Aorta (tissue), 5 donors: ENCODE results near the gene ITGBL1. TPM values are rescaled to one million over a fixed set of nuclear protein-coding genes. Genes with fewer than 3 reads are reported as not detected.

Source experiments
- ATAC-seq: fragments of 200-7000 bp; cut with Tn5 transposase; one replicate; pipeline ENCODE4 v1.9.1; 2022; ENCODE audit warnings: moderate library complexity; ENCODE audit not compliant: low FRiP score
- DNase-seq, 2 donors: peaks; one replicate each; pipeline ENCODE4 v3.0.0-alpha.2; 2020
- H3K27ac ChIP-seq, 2 donors: one replicate each; pipeline ENCODE4 v1.5.1; 2013; ENCODE audit warnings: low read length in 2 of 2, mild to moderate bottlenecking in 2 of 2, moderate library complexity in 2 of 2, control low read depth in 1 of 2, inconsistent platforms in 1 of 2, low read depth in 1 of 2
- H3K27me3 ChIP-seq, 2 donors: one replicate each; pipeline ENCODE4 v1.6.1; 2013; ENCODE audit warnings: control low read depth in 1 of 2, low read length in 1 of 2, mild to moderate bottlenecking in 1 of 2, moderate library complexity in 1 of 2; ENCODE audit not compliant: insufficient read depth in 2 of 2, control insufficient read depth in 1 of 2
- H3K36me3 ChIP-seq, 2 donors: one replicate each; pipeline ENCODE4 v1.6.1; 2013; ENCODE audit warnings: control low read depth in 1 of 2, low read length in 1 of 2, mild to moderate bottlenecking in 1 of 2; ENCODE audit not compliant: insufficient read depth in 2 of 2, control insufficient read depth in 1 of 2
- H3K4me1 ChIP-seq, 2 donors: one replicate each; pipeline ENCODE4 v1.6.1; 2013; ENCODE audit warnings: low read length in 2 of 2, control low read depth in 1 of 2, mild to moderate bottlenecking in 1 of 2, moderate library complexity in 1 of 2; ENCODE audit not compliant: insufficient read depth in 2 of 2, control insufficient read depth in 1 of 2
- H3K4me3 ChIP-seq, 2 donors: one replicate each; pipeline ENCODE4 v1.5.1; 2013; ENCODE audit warnings: low read length in 2 of 2, control low read depth in 1 of 2, mild to moderate bottlenecking in 1 of 2
- H3K9me3 ChIP-seq: one replicate; pipeline ENCODE4 v1.6.1; 2013; ENCODE audit warnings: mild to moderate bottlenecking, low read length; ENCODE audit not compliant: control insufficient read depth
- WGBS, 2 donors: extraction: QIAGEN DNeasy Blood & Tissue Kit; methylation state at CpG; one replicate each; pipeline ENCODE4 v1.1.7; 2013; 5-methylcytosine and 5-hydroxymethylcytosine counted together
- intact Hi-C, 2 donors: fragments of 100-400 bp; cut with DNase I; formaldehyde crosslinking; loops; one replicate each; pipeline versions ENCODE4 v1.14.2 to v1.15.0; 2022
- polyA plus RNA-seq, 2 donors: library from polyadenylated mRNA; stranded (reverse); fragments of 200-250 nt; gene quantifications; one replicate each; pipeline ENCODE4 v1.2.3, GENCODE V29; 2013
- total RNA-seq, 2 donors: library from RNA; stranded (reverse); fragmentation: NEBNext Ultra II Directional; extraction: Animal tissue kit (Norgen Biotek cat#: 25700); gene quantifications; one replicate each; pipeline ENCODE4 v1.2.1, GENCODE V29; 2021
- donor health status: healthy with polysubstance abuse.
- donor health status: Bipolar disorder and iron deficiency.
- donor health status: DM: no; HTN: no; CAD: no.
- donor health status: DM: no; HTN: no; CAD: no.
- donor health status: DM: yes; HTN: yes; CAD: no.

ITGBL1 gene
- total and polyA plus RNA-seq, 4 donors: 110 to 144 (median 121) TPM

DNA sequence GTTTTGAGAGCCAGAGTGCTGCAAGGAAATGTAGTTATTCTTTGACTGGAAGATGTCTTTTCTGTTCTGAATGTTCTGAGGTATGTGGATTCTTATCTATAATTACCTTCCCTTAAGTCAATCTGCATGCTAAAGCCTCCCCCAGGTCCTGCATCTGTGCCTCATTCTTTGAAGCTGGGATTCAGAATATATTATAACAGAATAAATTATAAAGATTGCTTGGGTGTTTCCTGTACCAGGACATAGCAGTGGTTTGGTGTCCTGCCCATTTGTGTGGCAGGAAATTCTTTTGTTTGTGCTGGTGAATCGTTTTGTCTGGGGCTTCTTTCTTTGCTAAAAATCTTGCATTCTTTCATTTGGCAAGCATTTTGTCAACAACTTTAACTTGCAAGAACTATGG, 60.2 kb downstream of the ITGBL1 start:
- H3K4me3 ChIP-seq: no peak overlapping the region
- H3K36me3 ChIP-seq: no peaks in the 10 kb centered on the region
- H3K27me3 ChIP-seq: no peaks in the 10 kb centered on the region
- ATAC-seq (no peak), DNase-seq (no peak)
- H3K27ac ChIP-seq: no peak overlapping the region
- H3K4me1 ChIP-seq: peaks cover 0 to 8% of the 10 kb centered on the region in 2 donors
- whole genome bisulfite sequencing, 2 donors: 18 to 23% methylated on average over 1 of the region's 1 CpG
- intact Hi-C loops: loop anchor here in 1 of 2 donors (5.0 kb wide), 1 partner anchor 245 kb away; no protein-coding TSS in a partner anchor
- H3K9me3 ChIP-seq: no peaks in the 10 kb centered on the region

DNA sequence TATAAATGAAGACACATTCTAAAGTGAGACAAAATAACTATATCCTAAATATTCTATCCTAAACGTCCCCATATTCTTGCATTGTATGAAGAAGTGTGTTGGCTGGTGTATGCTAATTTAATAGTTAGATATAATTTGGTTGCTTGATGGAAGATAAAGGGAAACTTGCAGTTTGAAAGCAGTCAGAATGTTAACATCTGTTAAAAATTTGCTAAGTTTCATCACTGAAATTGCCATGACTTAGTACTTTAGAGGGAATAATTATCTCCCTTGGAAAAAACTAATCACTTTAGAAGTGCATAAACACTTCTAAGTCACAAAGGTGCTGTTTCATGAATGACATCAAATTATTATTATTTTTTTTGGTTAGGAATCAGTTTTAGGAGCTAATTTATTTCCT, 61.6 kb downstream of the ITGBL1 start:
- Histone ChIP-seq H3K4me3 (no peak overlapping the region), H3K36me3 (no peaks in the 10 kb centered on the region), H3K4me1 (peaks cover 0 to 8% of the 10 kb centered on the region in 2 donors), H3K27ac (no peak overlapping the region), H3K9me3 (no peaks in the 10 kb centered on the region), H3K27me3 (no peaks in the 10 kb centered on the region)
- intact Hi-C loops: loop anchor here in 1 of 2 donors (5.0 kb wide), 1 partner anchor 243 kb away; no protein-coding TSS in a partner anchor
- DNase-seq (no peak), ATAC-seq (no peak)
- 71 to 75% methylated on average over 1 of the region's 1 CpG for WGBS, 2 donors

DNA sequence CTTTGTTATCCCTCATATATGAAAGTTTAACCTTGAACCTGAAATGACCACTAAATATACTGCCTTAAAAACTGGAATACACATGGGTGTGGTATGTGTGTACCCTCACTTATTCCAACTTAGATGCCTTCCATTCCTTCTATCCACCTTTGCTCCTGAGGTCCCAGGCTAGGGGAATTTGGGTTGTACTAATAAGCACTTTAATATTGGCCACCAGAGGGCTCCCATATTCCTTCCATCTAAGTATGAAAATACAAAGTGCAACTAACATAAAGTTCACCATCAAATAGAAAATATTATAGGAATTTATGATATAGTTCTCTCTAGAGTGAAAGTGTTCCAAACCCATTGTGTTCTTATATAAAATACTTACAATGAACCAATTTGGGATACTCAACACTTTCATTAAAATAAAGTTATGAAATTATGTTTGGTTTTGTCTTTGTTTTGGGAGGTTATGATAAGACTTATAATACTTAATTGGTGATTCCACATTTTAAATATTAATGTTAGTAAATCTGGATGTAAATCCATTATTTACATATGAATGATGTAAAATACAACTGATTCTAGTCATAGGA, 62.3 kb downstream of the ITGBL1 start:
- DNase-seq (no peak), ATAC-seq (no peak)
- Histone ChIP-seq H3K36me3 (no peaks in the 10 kb centered on the region), H3K9me3 (no peaks in the 10 kb centered on the region), H3K27ac (no peak overlapping the region), H3K4me1 (peaks cover 0 to 8% of the 10 kb centered on the region in 2 donors), H3K4me3 (no peak overlapping the region), H3K27me3 (no peaks in the 10 kb centered on the region)
- intact Hi-C loops: loop anchor here (5.0 kb wide), 1 partner anchor 243 kb away; no protein-coding TSS in a partner anchor

GRCh38 chr13:101515504-101515903, 63.0 kb downstream of the ITGBL1 start:
- 95 to 97% methylated on average over 3 of the region's 3 CpGs for WGBS, 2 donors
- DNase-seq: no peak

GRCh38 chr13:101516262-101516661, 63.8 kb downstream of the ITGBL1 start:
- no peak for ATAC-seq
- H3K4me3 ChIP-seq: no peak overlapping the region
- H3K9me3 ChIP-seq: no peaks in the 10 kb centered on the region
- no peak for DNase-seq
- intact Hi-C loops: loop anchor here in 1 of 2 donors (5.0 kb wide), 1 partner anchor 241 kb away; no protein-coding TSS in a partner anchor
- no peaks in the 10 kb centered on the region for H3K36me3 ChIP-seq
- H3K4me1 ChIP-seq: peaks cover 0 to 8% of the 10 kb centered on the region in 2 donors
- H3K27ac ChIP-seq: no peak overlapping the region
- no peaks in the 10 kb centered on the region for H3K27me3 ChIP-seq
- WGBS, 2 donors: 76 to 78% methylated on average over 2 of the region's 2 CpGs

More at GRCh38 chr13:101515504-101515903, 63.0 kb downstream of the ITGBL1 start:
- H3K27me3 ChIP-seq: no peaks in the 10 kb centered on the region
- no peak overlapping the region for H3K27ac ChIP-seq
- no peak for ATAC-seq
- no peaks in the 10 kb centered on the region for H3K36me3 ChIP-seq
- intact Hi-C loops: loop anchor here in 1 of 2 donors (5.0 kb wide), 1 partner anchor 242 kb away; no protein-coding TSS in a partner anchor
- H3K9me3 ChIP-seq: no peaks in the 10 kb centered on the region
- peaks cover 0 to 8% of the 10 kb centered on the region in 2 donors for H3K4me1 ChIP-seq
- H3K4me3 ChIP-seq: no peak overlapping the region

DNA sequence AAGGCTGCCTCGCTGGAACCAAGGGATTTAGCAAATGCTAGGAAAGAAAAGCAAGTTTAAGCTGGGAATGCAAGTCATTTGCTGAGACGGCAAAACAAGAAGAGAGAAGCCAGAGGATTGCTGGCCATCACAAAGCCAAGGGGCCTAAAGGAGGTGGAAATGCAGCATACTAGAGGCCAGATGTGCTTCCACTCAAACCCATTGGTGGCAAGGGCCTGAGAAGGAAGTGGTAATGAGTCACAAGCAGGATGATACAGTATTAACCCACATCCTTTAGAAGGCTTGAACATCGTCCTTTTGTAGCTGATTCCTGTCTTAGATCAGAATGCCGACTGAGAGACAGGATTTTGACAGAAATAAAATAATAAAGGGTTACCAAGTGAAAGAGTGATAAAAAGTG, 68.2 kb downstream of the ITGBL1 start:
- no peak overlapping the region for H3K27ac ChIP-seq
- H3K9me3 ChIP-seq: no peaks in the 10 kb centered on the region
- intact Hi-C loops: no loop called here
- H3K4me1 ChIP-seq: peaks cover 0 to 2% of the 10 kb centered on the region in 2 donors
- H3K36me3 ChIP-seq: no peaks in the 10 kb centered on the region
- 89 to 93% methylated on average over 4 of the region's 4 CpGs for WGBS, 2 donors
- DNase-seq (no peak), ATAC-seq (no peak)
- no peaks in the 10 kb centered on the region for H3K27me3 ChIP-seq
- H3K4me3 ChIP-seq: no peak overlapping the region

DNA sequence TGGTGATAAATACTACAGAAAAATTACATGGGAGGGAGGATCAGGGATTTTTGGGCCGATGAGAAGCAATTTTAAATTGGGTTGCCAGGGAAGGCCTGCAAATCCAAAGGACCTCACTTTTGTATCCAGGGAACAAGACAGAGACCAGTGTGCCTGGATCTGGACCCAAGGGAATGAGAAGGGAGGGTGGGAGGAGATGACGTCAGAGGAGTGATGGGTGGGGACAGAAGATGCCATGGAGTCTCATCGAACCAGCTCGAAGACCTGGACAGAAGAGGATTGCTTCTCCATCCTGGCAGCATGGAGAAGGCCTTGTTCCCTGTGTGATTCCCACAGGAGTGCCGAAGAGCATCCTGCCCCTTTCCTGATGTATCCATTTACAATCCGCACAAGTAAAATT, 68.9 kb downstream of the ITGBL1 start:
- Histone ChIP-seq H3K27me3 (no peaks in the 10 kb centered on the region), H3K4me3 (no peak overlapping the region), H3K9me3 (no peaks in the 10 kb centered on the region), H3K27ac (no peak overlapping the region), H3K36me3 (no peaks in the 10 kb centered on the region), H3K4me1 (peaks cover 0 to 2% of the 10 kb centered on the region in 2 donors)
- ATAC-seq (no peak), DNase-seq (no peak)
- intact Hi-C loops: no loop called here
- WGBS, 2 donors: 81 to 86% methylated on average over 6 of the region's 6 CpGs

GRCh38 chr13:101522607-101523006, 70.1 kb downstream of the ITGBL1 start:
- 71 to 74% methylated on average over 5 of the region's 5 CpGs for WGBS, 2 donors
- intact Hi-C loops: no loop called here
- ATAC-seq: no peak

More at GRCh38 chr13:101522607-101523006, 70.1 kb downstream of the ITGBL1 start:
- peaks cover 0 to 2% of the 10 kb centered on the region in 2 donors for H3K4me1 ChIP-seq
- H3K27me3 ChIP-seq: no peaks in the 10 kb centered on the region
- no peaks in the 10 kb centered on the region for H3K9me3 ChIP-seq
- no peak overlapping the region for H3K27ac ChIP-seq
- no peaks in the 10 kb centered on the region for H3K36me3 ChIP-seq
- no peak for DNase-seq
- no peak overlapping the region for H3K4me3 ChIP-seq
